Breast epithelium (tissue), 4 donors: ENCODE data around the gene KCNQ5. TPM values are rescaled to one million over a fixed set of nuclear protein-coding genes. Genes with fewer than 3 reads are reported as not detected.

Experiments used
- DNase-seq, 2 donors: peaks; one replicate each; pipeline ENCODE4 v3.0.0-alpha.2; 2019; ENCODE audit warnings: low spot score in 2 of 2
- H3K27ac ChIP-seq, 2 donors: fragments of 200-600 bp; sonication (generic) in 1 of 2; one replicate each; pipeline ENCODE4 v1.5.1; 2016 to 2019; ENCODE audit warnings: mild to moderate bottlenecking in 1 of 2
- H3K27me3 ChIP-seq, 2 donors: fragments of 200-600 bp; sonication (generic) in 1 of 2; one replicate each; pipeline versions ENCODE4 v1.5.1 to v1.6.0; 2017 to 2019; ENCODE audit warnings: control low read depth in 1 of 2, mild to moderate bottlenecking in 1 of 2
- H3K36me3 ChIP-seq: fragments of 200-600 bp; one replicate; pipeline ENCODE4 v1.5.1; 2019
- H3K4me1 ChIP-seq, 2 donors: fragments of 200-600 bp; sonication (generic); one replicate each; pipeline ENCODE4 v1.5.1; 2016 to 2019; ENCODE audit warnings: control low read depth in 1 of 2
- H3K4me3 ChIP-seq, 3 donors: fragments of 200-600 bp; sonication (generic); 1 replicate in 2 of 3; 2 replicates in 1 of 3; pipeline ENCODE4 v1.5.1; 2016 to 2019; ENCODE audit warnings: mild to moderate bottlenecking in 3 of 3, moderate library complexity in 2 of 3
- H3K9me3 ChIP-seq, 2 donors: fragments of 200-600 bp; sonication (generic) in 1 of 2; one replicate each; pipeline ENCODE4 v1.5.1; 2016 to 2019; ENCODE audit warnings: control low read depth in 1 of 2
- POLR2A ChIP-seq: fragments of 450-650 bp; IDR thresholded peaks from one replicate; pipeline ENCODE4 v1.6.1; 2016; ENCODE audit warnings: antibody characterized with exemption, mild to moderate bottlenecking, moderate library complexity
- POLR2AphosphoS5 ChIP-seq, 3 donors: sonication (generic); formaldehyde crosslinking; IDR thresholded peaks; one replicate each; pipeline ENCODE4 v1.6.1; 2017; ENCODE audit warnings: antibody characterized with exemption in 3 of 3
- intact Hi-C: fragments of 100-400 bp; cut with DNase I; formaldehyde crosslinking; loops from one replicate; pipeline ENCODE4 v1.15.1; 2023; ENCODE audit warnings: low total_unique reads
- total RNA-seq, 3 donors: library from RNA; depleted of rRNA; stranded (reverse); fragments of >200 nt; gene quantifications; one replicate each; pipeline ENCODE4 v1.1.0, GENCODE V29; 2016
- TF ChIP-seq, protein P1 (sequence below), 3 donors: fragments of 450-650 bp; IDR thresholded peaks; one replicate each; pipeline ENCODE4 v1.5.1; 2016 to 2017; ENCODE audit warnings: antibody characterized with exemption in 3 of 3, mild to moderate bottlenecking in 3 of 3, moderate library complexity in 3 of 3

KCNQ5 gene
- total RNA-seq, 3 donors from 2014 or later, result 0.16 to 1.0 (median 0.33) TPM

DNA sequence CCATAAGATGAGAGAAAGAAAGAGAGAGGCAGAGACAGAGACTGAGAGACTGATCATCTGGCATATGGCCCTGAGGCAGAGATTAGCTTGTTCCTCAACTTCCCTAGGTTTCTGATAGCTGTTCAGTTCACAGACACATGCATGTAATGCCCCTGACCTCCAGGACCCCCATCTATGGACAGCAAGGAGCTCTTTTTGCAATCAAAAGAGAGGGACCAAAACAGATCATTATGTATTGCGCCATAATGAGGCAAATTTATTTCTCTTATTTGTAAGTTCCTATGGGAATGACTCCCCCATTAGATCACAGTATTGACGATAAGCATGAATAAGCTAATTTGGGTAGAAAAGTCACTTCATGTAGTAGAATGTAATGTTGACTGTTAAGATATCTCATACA lies 25.6 kb downstream of the KCNQ5 start:
- H3K36me3 ChIP-seq, result no peaks in the 10 kb centered on the region
- no peaks in the 10 kb centered on the region for H3K4me1 ChIP-seq
- H3K27me3 ChIP-seq, result no peaks in the 10 kb centered on the region
- no peak for DNase-seq
- intact Hi-C loops, result no loop called here
- H3K27ac ChIP-seq, result no peak overlapping the region
- H3K9me3 ChIP-seq, result no peaks in the 10 kb centered on the region
- H3K4me3 ChIP-seq, result no peak overlapping the region
- TF ChIP-seq POLR2AphosphoS5 (IDR thresholded peaks at IDR 0.05) (no peak), POLR2A (no peak)
- TF ChIP-seq, protein P1, sequence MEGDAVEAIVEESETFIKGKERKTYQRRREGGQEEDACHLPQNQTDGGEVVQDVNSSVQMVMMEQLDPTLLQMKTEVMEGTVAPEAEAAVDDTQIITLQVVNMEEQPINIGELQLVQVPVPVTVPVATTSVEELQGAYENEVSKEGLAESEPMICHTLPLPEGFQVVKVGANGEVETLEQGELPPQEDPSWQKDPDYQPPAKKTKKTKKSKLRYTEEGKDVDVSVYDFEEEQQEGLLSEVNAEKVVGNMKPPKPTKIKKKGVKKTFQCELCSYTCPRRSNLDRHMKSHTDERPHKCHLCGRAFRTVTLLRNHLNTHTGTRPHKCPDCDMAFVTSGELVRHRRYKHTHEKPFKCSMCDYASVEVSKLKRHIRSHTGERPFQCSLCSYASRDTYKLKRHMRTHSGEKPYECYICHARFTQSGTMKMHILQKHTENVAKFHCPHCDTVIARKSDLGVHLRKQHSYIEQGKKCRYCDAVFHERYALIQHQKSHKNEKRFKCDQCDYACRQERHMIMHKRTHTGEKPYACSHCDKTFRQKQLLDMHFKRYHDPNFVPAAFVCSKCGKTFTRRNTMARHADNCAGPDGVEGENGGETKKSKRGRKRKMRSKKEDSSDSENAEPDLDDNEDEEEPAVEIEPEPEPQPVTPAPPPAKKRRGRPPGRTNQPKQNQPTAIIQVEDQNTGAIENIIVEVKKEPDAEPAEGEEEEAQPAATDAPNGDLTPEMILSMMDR (IDR thresholded peaks at IDR 0.05), result no peak

DNA sequence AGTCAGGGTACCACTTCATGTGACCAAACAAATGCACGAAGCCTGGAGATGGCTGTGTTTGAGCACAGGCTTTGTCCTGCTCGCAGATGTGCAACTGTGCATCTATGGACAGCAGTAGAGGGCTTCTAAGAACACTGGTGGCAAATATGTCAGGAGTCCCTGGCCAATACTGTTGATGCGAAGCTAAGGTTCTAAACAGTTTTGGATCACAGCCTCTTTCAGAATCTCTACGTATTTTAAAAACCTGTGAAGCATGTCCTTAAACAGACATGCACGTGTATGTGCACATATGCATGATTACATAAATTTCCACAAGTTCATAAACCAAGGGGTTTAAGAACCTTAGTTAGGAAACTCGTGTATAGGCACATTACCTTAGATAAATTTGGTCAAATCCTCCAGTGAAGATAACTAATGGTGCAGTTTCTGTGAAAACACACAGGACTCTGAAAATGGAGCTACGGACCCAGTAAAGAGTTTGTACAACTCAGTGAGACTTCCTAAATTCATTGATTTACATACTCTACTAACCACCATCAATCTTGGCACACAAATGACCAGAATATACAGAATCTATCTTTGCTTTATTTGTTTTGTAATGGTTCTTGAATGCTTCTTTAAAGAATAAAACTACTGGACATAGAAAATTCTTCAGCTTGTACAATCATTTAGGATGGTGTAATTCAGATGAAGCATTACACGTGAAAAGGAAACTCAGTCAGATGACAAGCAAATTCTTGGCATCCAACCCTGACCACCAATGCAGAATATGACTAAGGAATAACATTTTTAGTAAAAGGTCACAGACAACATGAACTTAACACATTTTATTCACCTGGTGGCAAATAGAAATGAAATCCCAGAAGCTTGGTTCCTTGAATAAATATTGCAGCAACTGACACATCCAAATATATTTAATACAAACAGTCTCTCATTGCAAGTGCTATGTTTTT lies 27.4 kb downstream of the KCNQ5 start:
- no peak for DNase-seq
- Histone ChIP-seq H3K36me3 (no peaks in the 10 kb centered on the region), H3K4me1 (no peaks in the 10 kb centered on the region), H3K4me3 (no peak overlapping the region), H3K27me3 (no peaks in the 10 kb centered on the region), H3K9me3 (no peaks in the 10 kb centered on the region), H3K27ac (no peak overlapping the region)
- no peak for TF ChIP-seq POLR2A
- TF ChIP-seq, protein P1 (IDR thresholded peaks at IDR 0.05), result no peak
- TF ChIP-seq POLR2AphosphoS5 (IDR thresholded peaks at IDR 0.05), result no peak
- intact Hi-C loops, result no loop called here

DNA sequence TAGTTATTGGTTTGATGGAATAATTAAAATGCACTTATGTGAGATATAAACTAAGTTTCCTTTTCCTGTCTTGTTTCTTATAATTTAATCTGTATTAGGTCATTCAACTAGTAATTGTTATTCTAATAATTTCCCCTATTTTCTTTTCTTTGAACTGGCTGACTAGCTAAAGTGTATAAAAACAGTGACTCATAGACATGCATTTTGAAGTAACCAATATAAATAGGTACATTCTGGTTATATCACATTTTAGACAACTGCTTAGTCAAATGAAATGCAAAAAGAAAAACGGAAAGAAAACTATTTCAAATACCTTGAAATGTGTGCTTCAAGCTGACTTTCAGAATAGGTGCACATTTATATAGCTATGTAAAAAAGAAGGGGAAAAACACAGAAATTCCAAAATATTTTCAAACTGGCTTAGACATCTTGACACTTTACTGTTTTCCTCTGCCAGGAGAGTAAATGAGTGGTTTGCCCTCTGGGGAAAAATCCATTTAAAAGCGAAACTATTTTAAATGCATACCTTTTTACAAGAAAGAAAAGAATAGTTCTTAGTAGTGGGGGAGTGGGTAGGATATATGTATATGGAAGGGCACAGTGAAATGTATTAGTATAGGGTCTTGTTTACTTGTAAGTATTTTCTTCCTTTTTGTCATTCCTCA lies 28.3 kb downstream of the KCNQ5 start:
- Histone ChIP-seq H3K4me1 (no peaks in the 10 kb centered on the region), H3K27me3 (no peaks in the 10 kb centered on the region), H3K4me3 (no peak overlapping the region), H3K27ac (no peak overlapping the region), H3K9me3 (no peaks in the 10 kb centered on the region), H3K36me3 (no peaks in the 10 kb centered on the region)
- intact Hi-C loops, result no loop called here
- TF ChIP-seq POLR2A, result no peak
- TF ChIP-seq POLR2AphosphoS5 (IDR thresholded peaks at IDR 0.05), result no peak
- TF ChIP-seq, protein P1 (IDR thresholded peaks at IDR 0.05), result no peak
- DNase-seq, result no peak

DNA sequence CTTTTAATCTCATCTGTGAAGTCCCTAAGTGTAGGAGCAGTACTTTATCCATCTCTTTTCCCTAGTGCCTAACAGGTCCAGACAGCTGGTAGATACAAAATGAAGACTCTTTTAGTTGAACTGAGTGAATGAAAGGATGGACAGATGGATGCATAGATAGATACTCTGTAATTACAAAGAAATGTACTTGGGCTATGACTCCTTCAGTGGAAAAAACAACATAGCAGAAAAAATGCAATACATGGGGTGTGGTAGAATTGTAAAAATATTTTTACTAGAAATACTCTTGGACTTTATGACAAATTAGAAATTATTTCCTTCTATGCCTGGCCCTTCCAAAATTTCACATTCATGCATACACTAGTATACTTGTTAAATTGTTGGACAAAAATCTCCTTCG lies 29.3 kb downstream of the KCNQ5 start:
- TF ChIP-seq POLR2A, result no peak
- no peak for TF ChIP-seq POLR2AphosphoS5 (IDR thresholded peaks at IDR 0.05)
- TF ChIP-seq, protein P1 (IDR thresholded peaks at IDR 0.05), result no peak
- Histone ChIP-seq H3K27ac (no peak overlapping the region), H3K9me3 (no peaks in the 10 kb centered on the region), H3K4me1 (no peaks in the 10 kb centered on the region), H3K36me3 (no peaks in the 10 kb centered on the region), H3K27me3 (no peaks in the 10 kb centered on the region), H3K4me3 (no peak overlapping the region)
- no peak for DNase-seq
- intact Hi-C loops, result no loop called here
